Upper lobe of left lung (tissue), 6 donors: ENCODE measurements around the gene GABRD. TPM values are rescaled to one million over a fixed set of nuclear protein-coding genes. Genes with fewer than 3 reads are reported as not detected.

Source experiments
- ATAC-seq, 2 donors: fragments of 200-7000 bp; cut with Tn5 transposase; one replicate each; pipeline ENCODE4 v1.9.1; 2022; ENCODE audit warnings: mild to moderate bottlenecking in 2 of 2, moderate library complexity in 2 of 2; ENCODE audit not compliant: low FRiP score in 2 of 2
- DNase-seq, 2 donors: peaks; one replicate each; pipeline ENCODE4 v3.0.0-alpha.2; 2019 to 2020
- H3K27ac ChIP-seq, 4 donors: fragments of 200-600 bp; sonication (generic); one replicate each; pipeline ENCODE4 v1.5.1; 2016 to 2019
- H3K27me3 ChIP-seq, 4 donors: fragments of 200-600 bp; sonication (generic); one replicate each; pipeline ENCODE4 v1.5.1; 2017 to 2019
- H3K36me3 ChIP-seq, 4 donors: fragments of 200-600 bp; sonication (generic); one replicate each; pipeline ENCODE4 v1.5.1; 2016 to 2019
- H3K4me1 ChIP-seq, 4 donors: fragments of 200-600 bp; sonication (generic); one replicate each; pipeline ENCODE4 v1.5.1; 2018 to 2019
- H3K4me3 ChIP-seq, 4 donors: fragments of 200-600 bp; sonication (generic); one replicate each; pipeline ENCODE4 v1.5.1; 2017 to 2019; ENCODE audit warnings: mild to moderate bottlenecking in 2 of 4, moderate library complexity in 1 of 4
- H3K9me3 ChIP-seq, 4 donors: fragments of 200-600 bp; sonication (generic); one replicate each; pipeline ENCODE4 v1.5.1; 2018 to 2019
- EP300 ChIP-seq, 4 donors: sonication (generic); formaldehyde crosslinking; IDR thresholded peaks; one replicate each; pipeline ENCODE4 v1.5.1; 2017; ENCODE audit warnings: antibody characterized with exemption in 4 of 4, control low read depth in 2 of 4
- POLR2A ChIP-seq, 4 donors: fragments of 450-650 bp; IDR thresholded peaks; one replicate each; pipeline ENCODE4 v1.5.1; 2016 to 2017; ENCODE audit warnings: antibody characterized with exemption in 4 of 4, mild to moderate bottlenecking in 2 of 4
- POLR2AphosphoS5 ChIP-seq, 2 donors: sonication (generic); formaldehyde crosslinking; IDR thresholded peaks; one replicate each; pipeline ENCODE4 v1.5.1; 2017; ENCODE audit warnings: antibody characterized with exemption in 2 of 2
- WGBS, 2 donors: methylation state at CpG; one replicate each; pipeline ENCODE4 v1.1.5; 2017 to 2018; 5-methylcytosine and 5-hydroxymethylcytosine counted together
- total RNA-seq, 6 donors: library from RNA; depleted of rRNA in 4 of 6; stranded (reverse); fragments of >200 nt in 4 of 6; gene quantifications; one replicate each; pipeline versions ENCODE4 v1.1.0 to v1.2.1, GENCODE V29; 2016 to 2021
- TF ChIP-seq, protein P1 (sequence below), 6 experiments: fragments of 450-650 bp in 4 of 6; fragments of 200-600 bp in 2 of 6; sonication (generic) in 2 of 6; IDR thresholded peaks; one replicate each; pipeline ENCODE4 v1.5.1; 2016 to 2019; ENCODE audit warnings: antibody characterized with exemption in 6 of 6
- donor health status: DM: no; HTN: no; CAD: no; lungs with moderate emphysema.
- donor health status: DM: no; HTN: yes; CAD: no; lungs with severe emphysema.

GABRD gene
- total RNA-seq, 6 donors from 2014 or later, result 0.26 to 8.2 (median 1.2) TPM; not detected in 3

DNA sequence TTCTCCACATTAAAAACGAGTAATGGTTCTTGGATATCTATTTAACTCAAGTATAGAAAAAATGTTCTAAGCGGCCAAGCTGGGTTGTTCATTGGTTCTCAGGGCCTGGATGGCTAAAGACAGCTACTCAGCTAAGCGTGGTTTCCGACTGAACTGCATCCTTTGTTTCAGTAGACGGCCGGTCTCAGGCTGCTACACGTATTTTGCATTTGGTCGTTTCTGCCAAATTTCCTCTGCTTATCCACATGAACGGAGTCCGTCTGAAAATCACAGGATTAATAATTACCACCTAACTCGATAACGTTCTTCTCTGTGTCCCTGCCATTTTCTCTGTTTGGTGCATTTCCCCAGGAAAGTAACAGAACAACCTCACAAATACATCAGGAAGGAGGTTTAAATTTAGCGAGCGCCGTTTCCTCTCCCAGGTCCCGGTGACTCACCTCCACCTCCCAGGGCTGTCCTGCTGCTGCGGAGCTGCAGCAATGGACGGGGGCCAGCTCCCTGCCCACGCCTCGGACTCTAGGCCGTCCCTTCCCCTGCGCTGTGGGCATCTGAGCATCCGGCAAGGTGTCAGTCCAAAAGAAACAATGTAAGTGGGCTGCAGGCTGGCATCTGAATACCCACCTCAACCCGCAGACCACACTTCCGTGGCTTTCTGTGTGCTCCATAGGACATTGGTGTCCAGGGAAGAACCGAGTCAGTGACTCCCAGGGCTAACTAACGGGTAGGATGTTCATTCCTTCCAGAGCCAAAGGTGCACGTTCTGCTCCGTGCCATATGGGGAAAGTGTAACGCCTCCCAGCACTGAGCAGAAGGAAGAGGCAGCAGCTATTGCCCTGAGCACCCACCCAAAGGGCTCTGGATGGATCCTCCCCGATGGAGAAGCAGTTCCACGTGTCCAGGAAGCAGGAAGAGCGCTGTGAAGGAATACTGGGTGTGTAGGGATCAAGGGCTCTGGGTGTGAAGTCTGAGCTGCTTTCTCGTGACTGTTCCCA, 4.1 kb upstream of the GABRD start:
- Histone ChIP-seq H3K4me3 (no peak overlapping the region), H3K36me3 (no peaks in the 10 kb centered on the region), H3K27ac (no peak overlapping the region), H3K27me3 (peaks cover 0 to 14% (median 9%) of the 10 kb centered on the region in 4 donors), H3K4me1 (peaks cover 6 to 14% (median 8%) of the 10 kb centered on the region in 4 donors), H3K9me3 (no peaks in the 10 kb centered on the region)
- ATAC-seq (no peak), DNase-seq (peak in 1 of 2 donors; percentile 41)
- TF ChIP-seq POLR2AphosphoS5 (IDR thresholded peaks at IDR 0.05) (no peak), POLR2A (IDR thresholded peaks at IDR 0.05) (no peak), EP300 (IDR thresholded peaks at IDR 0.05) (no peak)
- TF ChIP-seq, protein P1, sequence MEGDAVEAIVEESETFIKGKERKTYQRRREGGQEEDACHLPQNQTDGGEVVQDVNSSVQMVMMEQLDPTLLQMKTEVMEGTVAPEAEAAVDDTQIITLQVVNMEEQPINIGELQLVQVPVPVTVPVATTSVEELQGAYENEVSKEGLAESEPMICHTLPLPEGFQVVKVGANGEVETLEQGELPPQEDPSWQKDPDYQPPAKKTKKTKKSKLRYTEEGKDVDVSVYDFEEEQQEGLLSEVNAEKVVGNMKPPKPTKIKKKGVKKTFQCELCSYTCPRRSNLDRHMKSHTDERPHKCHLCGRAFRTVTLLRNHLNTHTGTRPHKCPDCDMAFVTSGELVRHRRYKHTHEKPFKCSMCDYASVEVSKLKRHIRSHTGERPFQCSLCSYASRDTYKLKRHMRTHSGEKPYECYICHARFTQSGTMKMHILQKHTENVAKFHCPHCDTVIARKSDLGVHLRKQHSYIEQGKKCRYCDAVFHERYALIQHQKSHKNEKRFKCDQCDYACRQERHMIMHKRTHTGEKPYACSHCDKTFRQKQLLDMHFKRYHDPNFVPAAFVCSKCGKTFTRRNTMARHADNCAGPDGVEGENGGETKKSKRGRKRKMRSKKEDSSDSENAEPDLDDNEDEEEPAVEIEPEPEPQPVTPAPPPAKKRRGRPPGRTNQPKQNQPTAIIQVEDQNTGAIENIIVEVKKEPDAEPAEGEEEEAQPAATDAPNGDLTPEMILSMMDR (IDR thresholded peaks at IDR 0.05), result no peak
- WGBS, 2 donors, result 53 to 58% methylated on average over 26 to 34 of the region's 34 CpGs

DNA sequence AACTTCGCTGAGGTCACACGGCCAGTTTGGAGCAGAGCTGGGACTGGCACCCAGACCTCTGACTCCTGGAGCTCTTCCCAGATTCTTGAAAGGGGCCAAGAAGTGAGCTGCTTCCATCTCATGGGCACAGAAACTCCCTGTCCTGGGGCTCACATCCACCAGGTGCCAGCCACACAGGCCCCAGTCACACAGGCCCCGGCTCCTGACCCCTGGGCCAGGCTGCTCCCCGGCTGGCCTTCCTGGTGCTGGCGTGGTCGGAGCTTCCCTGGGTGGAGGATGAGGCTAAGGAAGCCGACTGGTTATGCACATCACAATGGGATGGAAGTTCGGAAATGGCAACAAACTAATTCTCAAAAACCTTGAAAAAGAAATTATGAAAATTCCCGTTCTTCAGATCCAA, 3.0 kb upstream of the GABRD start:
- Histone ChIP-seq H3K4me1 (peaks cover 6 to 16% (median 9%) of the 10 kb centered on the region in 4 donors), H3K36me3 (no peaks in the 10 kb centered on the region), H3K9me3 (no peaks in the 10 kb centered on the region), H3K27ac (no peak overlapping the region), H3K4me3 (no peak overlapping the region), H3K27me3 (peaks cover 0 to 24% (median 15%) of the 10 kb centered on the region in 4 donors)
- ATAC-seq, result no peak
- peak in 1 of 2 donors; percentile 63 for DNase-seq
- 73 to 81% methylated on average over 9 of the region's 9 CpGs for WGBS, 2 donors
- TF ChIP-seq EP300 (IDR thresholded peaks at IDR 0.05) (no peak), POLR2AphosphoS5 (IDR thresholded peaks at IDR 0.05) (no peak), POLR2A (IDR thresholded peaks at IDR 0.05) (no peak)
- TF ChIP-seq, protein P1 (IDR thresholded peaks at IDR 0.05), result no peak

DNA sequence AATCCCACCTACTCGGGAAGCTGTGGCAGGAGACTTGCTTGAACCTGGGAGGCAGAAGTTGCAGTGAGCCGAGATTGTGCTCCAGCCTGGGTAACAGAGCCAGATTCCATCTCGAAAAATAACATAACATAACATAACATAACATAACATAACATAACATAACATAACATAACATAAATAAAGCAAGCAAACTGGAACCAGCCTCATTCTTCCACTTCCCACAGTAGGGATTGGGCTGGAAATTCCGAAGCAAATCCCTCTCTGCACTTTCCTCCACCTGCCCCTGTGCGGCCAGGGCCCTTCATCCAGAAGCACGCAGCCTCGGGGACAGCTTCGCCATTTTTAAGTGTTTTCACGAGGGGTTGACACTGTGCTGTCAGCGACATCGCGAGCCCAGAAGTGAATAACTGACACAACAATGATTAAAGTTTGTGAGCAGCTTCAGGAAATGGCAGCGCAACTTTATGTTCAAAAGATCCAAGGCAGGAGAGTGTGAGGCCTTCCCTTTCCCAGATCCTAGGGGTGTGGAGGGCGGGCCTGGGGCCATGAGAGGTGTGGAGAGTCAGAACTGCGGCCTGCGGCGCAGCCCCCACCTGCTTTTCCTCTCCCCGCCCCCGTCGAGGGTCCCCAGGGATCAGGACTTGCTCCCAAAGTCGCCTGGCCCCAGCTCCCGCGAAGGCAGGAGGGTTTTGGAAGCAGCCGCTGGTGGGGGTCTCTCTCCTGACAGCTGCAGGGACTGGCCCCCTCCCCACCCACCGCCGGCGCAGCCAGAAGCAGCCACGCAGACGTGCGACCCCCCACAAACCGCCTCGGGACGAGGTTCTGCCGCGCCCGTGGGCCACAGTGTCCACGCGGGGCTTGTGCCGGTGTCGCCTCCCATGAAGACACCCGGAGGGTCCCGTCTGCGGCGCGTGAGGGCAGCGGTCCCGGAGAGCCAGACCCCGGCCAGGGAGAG, 651 bp upstream of the GABRD start:
- H3K36me3 ChIP-seq, result no peaks in the 10 kb centered on the region
- DNase-seq (peak in 1 of 2 donors; percentile 74), ATAC-seq (no peak)
- WGBS, 2 donors, result 18 to 29% methylated on average over 17 to 36 of the region's 48 CpGs
- no peaks in the 10 kb centered on the region for H3K9me3 ChIP-seq
- TF ChIP-seq, protein P1 (IDR thresholded peaks at IDR 0.05), result no peak
- no peak for TF ChIP-seq POLR2AphosphoS5 (IDR thresholded peaks at IDR 0.05)
- no peak for TF ChIP-seq POLR2A (IDR thresholded peaks at IDR 0.05)
- no peak for TF ChIP-seq EP300 (IDR thresholded peaks at IDR 0.05)
- peaks cover 0 to 39% (median 20%) of the 10 kb centered on the region in 4 donors for H3K27me3 ChIP-seq
- no peak overlapping the region for H3K4me3 ChIP-seq
- H3K4me1 ChIP-seq, result peaks cover 6 to 16% (median 9%) of the 10 kb centered on the region in 4 donors
- no peak overlapping the region for H3K27ac ChIP-seq

DNA sequence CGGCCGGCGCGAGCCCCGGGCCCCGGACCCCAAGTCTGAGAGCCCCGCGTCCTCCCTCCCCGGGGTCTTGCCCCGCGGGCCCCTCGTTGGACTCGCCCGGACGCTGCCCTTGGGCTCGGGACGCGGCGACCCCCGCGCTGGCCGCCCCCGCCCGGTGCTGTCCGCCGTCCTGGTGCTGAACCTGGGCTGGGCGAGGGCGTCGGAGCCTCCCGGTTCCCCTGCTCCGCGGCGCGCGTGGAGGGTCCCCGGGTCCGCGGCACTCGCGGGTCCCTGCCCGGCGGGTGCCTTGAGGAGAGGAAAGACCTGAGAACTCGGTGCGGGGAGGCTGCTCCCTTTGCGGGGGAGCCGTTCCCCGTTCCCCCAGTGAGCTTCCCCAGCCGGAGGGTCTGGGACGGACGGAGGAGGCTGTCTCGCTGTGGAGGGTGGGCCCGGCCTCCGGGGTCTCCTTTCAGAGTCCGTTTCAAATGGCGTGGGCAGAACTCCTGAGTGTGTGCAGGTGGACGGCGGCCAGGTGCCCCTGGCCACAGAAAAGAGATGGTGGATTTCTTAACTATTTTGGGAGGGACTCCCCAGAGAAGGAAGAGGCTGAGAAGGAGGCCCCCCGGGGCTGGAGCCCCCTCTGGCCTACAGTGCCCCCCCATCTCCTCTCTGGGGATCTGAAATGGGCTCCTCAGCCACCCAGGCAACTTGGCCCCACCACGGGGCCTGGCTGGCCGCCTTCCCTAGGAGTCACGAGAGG, 595 bp downstream of the GABRD start:
- 36 to 45% methylated on average over 15 to 19 of the region's 61 CpGs for WGBS, 2 donors
- Histone ChIP-seq H3K9me3 (no peaks in the 10 kb centered on the region), H3K4me3 (peak overlapping the region in 3 of 4 donors; percentile 31 to 35 (median 31)), H3K4me1 (peaks cover 6 to 16% (median 9%) of the 10 kb centered on the region in 4 donors), H3K27ac (no peak overlapping the region), H3K36me3 (no peaks in the 10 kb centered on the region), H3K27me3 (peaks cover 0 to 39% (median 20%) of the 10 kb centered on the region in 4 donors)
- DNase-seq (peak in 1 of 2 donors; percentile 87), ATAC-seq (no peak)
- TF ChIP-seq POLR2A (IDR thresholded peaks at IDR 0.05) (no peak), POLR2AphosphoS5 (IDR thresholded peaks at IDR 0.05) (no peak), EP300 (IDR thresholded peaks at IDR 0.05) (no peak)
- TF ChIP-seq, protein P1 (IDR thresholded peaks at IDR 0.05), result no peak
